K562 (cell line): ENCODE data around the gene PCP4L1. TPM values are rescaled to one million over a fixed set of nuclear protein-coding genes. Genes with fewer than 3 reads are reported as not detected.
A peak's percentile ranks its signal among the peaks of the same experiment; 100 is the strongest.

Experiments
- BACH1 ChIP-seq: fragments of 200-800 bp; sonication (Bioruptor generic); IDR thresholded peaks from 2 replicates; pipeline ENCODE4 v1.6.1; 2016; ENCODE audit warnings: missing genetic modification characterization, missing compliant biosample characterization
- HNRNPH1 ChIP-seq: fragments of 200-400 bp; formaldehyde crosslinking; optimal IDR thresholded peaks from 2 replicates; pipeline ENCODE3; 2017; ENCODE audit warnings: low read depth, mild to moderate bottlenecking, low read length, moderate library complexity
- RFX1 ChIP-seq: fragments of 450-650 bp; IDR thresholded peaks from 2 replicates; pipeline ENCODE4 v1.6.1; 2016; ENCODE audit warnings: mild to moderate bottlenecking, moderate library complexity
- ZNF134 ChIP-seq: fragments of 250-450 bp; sonication (Bioruptor Pico); conservative IDR thresholded peaks from 2 replicates; pipeline ENCODE4 v1.4.0; 2020
- ZNF253 ChIP-seq: fragments of 250-450 bp; sonication (Bioruptor Pico); conservative IDR thresholded peaks from 2 replicates; pipeline ENCODE4 v1.6.1; 2021; ENCODE audit warnings: mild to moderate bottlenecking
- polyA plus RNA-seq, 8 experiments: library from polyadenylated mRNA; depleted of rRNA in 4 of 8; stranded (reverse) in 5 of 8; unstranded in 3 of 8; fragments of >200 nt; fragmentation: Nextera tagmentation in 2 of 8; fragmentation: Illumina TruSeq in 1 of 8; extraction: Ambion mirVana in 2 of 8; extraction: Trizol in 1 of 8; gene quantifications; 2 replicates each; pipeline versions ENCODE4 v1.2.1 to v1.2.3, GENCODE V29; 2011 to 2014; ENCODE audit warnings: inconsistent platforms in 1 of 8, missing spikeins in 1 of 8
- total RNA-seq, 7 experiments: library from RNA; depleted of rRNA in 6 of 7; stranded (reverse); fragments of >200 nt in 6 of 7; fragmentation: Illumina TruSeq in 2 of 7; extraction: Trizol in 2 of 7; gene quantifications; 2 replicates each; pipeline versions ENCODE4 v1.2.1 to v1.2.3, GENCODE V29; 2011 to 2021; ENCODE audit warnings: low replicate concordance in 1 of 7
- TF ChIP-seq, protein P1 (sequence below): fragments of 250-450 bp; sonication (Bioruptor Pico); IDR thresholded peaks from 2 replicates; pipeline ENCODE4 v1.4.0; 2020
- TF ChIP-seq, protein P2 (sequence below): fragments of 450-650 bp; IDR thresholded peaks from 2 replicates; pipeline ENCODE4 v1.7.1; 2018; ENCODE audit warnings: mild to moderate bottlenecking, low read depth; ENCODE audit not compliant: partially characterized antibody
- TF ChIP-seq, protein P3 (sequence below): sonication (generic); formaldehyde crosslinking; IDR thresholded peaks from 2 replicates; pipeline ENCODE4 v1.8.0; 2022; ENCODE audit warnings: mild to moderate bottlenecking, missing genetic modification reagents
- TF ChIP-seq, protein P4 (sequence below): IDR thresholded peaks from 2 replicates; pipeline ENCODE4 v1.6.1; 2016; ENCODE audit warnings: missing genetic modification characterization, missing compliant biosample characterization
- TF ChIP-seq, protein P5 (sequence below): conservative IDR thresholded peaks from 2 replicates; pipeline ENCODE4 v1.6.1; 2011; ENCODE audit warnings: low read depth, mild to moderate bottlenecking, low read length; ENCODE audit not compliant: control insufficient read depth
- TF ChIP-seq, protein P6 (sequence below), 2 experiments: IDR thresholded peaks in 1 of 2; conservative IDR thresholded peaks in 1 of 2; 2 replicates each; pipeline ENCODE4 v1.6.1; 2016; ENCODE audit warnings: low read depth in 2 of 2, mild to moderate bottlenecking in 1 of 2, missing compliant biosample characterization in 1 of 2, missing genetic modification characterization in 1 of 2, moderate library complexity in 1 of 2

Gene PCP4L1
- total and polyA plus RNA-seq, 9 of the 15 experiments (the other 6 are each of a cell fraction or from before 2014, with no cell fraction given) = not detected

DNA sequence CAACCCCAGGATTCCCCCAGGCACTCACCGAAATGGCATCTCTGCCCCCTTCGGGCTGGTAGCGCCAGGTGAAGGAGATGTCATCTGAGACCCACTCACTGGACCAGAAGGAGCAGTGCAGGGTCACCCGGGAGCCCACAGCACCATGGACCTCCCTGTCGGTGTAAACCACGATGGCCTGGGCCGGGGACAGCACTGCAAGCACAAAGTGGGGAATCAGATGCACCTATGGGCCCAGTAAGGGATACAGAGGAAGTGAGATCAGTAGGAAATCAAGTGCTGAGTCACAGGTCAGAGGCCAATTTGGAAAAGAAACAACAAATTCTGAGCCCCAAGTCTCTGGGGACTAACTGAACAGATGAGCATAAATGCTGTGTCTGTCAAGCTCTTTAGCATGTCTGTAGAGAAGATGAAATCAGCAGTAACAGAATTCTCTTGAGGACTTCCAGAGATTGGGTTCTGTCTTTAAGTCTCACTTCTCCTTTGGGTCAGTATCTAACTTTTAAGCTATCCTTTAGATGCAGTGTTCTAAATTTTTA is 48.8 kb downstream of the PCP4L1 start (continued):
- TF ChIP-seq, protein P1, sequence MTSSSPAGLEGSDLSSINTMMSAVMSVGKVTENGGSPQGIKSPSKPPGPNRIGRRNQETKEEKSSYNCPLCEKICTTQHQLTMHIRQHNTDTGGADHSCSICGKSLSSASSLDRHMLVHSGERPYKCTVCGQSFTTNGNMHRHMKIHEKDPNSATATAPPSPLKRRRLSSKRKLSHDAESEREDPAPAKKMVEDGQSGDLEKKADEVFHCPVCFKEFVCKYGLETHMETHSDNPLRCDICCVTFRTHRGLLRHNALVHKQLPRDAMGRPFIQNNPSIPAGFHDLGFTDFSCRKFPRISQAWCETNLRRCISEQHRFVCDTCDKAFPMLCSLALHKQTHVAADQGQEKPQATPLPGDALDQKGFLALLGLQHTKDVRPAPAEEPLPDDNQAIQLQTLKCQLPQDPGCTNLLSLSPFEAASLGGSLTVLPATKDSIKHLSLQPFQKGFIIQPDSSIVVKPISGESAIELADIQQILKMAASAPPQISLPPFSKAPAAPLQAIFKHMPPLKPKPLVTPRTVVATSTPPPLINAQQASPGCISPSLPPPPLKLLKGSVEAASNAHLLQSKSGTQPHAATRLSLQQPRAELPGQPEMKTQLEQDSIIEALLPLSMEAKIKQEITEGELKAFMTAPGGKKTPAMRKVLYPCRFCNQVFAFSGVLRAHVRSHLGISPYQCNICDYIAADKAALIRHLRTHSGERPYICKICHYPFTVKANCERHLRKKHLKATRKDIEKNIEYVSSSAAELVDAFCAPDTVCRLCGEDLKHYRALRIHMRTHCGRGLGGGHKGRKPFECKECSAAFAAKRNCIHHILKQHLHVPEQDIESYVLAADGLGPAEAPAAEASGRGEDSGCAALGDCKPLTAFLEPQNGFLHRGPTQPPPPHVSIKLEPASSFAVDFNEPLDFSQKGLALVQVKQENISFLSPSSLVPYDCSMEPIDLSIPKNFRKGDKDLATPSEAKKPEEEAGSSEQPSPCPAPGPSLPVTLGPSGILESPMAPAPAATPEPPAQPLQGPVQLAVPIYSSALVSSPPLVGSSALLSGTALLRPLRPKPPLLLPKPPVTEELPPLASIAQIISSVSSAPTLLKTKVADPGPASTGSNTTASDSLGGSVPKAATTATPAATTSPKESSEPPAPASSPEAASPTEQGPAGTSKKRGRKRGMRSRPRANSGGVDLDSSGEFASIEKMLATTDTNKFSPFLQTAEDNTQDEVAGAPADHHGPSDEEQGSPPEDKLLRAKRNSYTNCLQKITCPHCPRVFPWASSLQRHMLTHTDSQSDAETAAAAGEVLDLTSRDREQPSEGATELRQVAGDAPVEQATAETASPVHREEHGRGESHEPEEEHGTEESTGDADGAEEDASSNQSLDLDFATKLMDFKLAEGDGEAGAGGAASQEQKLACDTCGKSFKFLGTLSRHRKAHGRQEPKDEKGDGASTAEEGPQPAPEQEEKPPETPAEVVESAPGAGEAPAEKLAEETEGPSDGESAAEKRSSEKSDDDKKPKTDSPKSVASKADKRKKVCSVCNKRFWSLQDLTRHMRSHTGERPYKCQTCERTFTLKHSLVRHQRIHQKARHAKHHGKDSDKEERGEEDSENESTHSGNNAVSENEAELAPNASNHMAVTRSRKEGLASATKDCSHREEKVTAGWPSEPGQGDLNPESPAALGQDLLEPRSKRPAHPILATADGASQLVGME = 0 out of 2 replicates have a peak, but pooled peaks have one; percentile 56
- TF ChIP-seq, protein P2, sequence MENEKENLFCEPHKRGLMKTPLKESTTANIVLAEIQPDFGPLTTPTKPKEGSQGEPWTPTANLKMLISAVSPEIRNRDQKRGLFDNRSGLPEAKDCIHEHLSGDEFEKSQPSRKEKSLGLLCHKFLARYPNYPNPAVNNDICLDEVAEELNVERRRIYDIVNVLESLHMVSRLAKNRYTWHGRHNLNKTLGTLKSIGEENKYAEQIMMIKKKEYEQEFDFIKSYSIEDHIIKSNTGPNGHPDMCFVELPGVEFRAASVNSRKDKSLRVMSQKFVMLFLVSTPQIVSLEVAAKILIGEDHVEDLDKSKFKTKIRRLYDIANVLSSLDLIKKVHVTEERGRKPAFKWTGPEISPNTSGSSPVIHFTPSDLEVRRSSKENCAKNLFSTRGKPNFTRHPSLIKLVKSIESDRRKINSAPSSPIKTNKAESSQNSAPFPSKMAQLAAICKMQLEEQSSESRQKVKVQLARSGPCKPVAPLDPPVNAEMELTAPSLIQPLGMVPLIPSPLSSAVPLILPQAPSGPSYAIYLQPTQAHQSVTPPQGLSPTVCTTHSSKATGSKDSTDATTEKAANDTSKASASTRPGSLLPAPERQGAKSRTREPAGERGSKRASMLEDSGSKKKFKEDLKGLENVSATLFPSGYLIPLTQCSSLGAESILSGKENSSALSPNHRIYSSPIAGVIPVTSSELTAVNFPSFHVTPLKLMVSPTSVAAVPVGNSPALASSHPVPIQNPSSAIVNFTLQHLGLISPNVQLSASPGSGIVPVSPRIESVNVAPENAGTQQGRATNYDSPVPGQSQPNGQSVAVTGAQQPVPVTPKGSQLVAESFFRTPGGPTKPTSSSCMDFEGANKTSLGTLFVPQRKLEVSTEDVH = no peak
- TF ChIP-seq, protein P3, sequence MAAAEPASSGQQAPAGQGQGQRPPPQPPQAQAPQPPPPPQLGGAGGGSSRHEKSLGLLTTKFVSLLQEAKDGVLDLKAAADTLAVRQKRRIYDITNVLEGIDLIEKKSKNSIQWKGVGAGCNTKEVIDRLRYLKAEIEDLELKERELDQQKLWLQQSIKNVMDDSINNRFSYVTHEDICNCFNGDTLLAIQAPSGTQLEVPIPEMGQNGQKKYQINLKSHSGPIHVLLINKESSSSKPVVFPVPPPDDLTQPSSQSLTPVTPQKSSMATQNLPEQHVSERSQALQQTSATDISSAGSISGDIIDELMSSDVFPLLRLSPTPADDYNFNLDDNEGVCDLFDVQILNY = no peak
- TF ChIP-seq ZNF253 (CRISPR knock-in tag) (no peak), ZNF134 (CRISPR knock-in tag) (no peak), BACH1 (no peak), RFX1 (no peak), HNRNPH1 (no peak)
- TF ChIP-seq, protein P4, sequence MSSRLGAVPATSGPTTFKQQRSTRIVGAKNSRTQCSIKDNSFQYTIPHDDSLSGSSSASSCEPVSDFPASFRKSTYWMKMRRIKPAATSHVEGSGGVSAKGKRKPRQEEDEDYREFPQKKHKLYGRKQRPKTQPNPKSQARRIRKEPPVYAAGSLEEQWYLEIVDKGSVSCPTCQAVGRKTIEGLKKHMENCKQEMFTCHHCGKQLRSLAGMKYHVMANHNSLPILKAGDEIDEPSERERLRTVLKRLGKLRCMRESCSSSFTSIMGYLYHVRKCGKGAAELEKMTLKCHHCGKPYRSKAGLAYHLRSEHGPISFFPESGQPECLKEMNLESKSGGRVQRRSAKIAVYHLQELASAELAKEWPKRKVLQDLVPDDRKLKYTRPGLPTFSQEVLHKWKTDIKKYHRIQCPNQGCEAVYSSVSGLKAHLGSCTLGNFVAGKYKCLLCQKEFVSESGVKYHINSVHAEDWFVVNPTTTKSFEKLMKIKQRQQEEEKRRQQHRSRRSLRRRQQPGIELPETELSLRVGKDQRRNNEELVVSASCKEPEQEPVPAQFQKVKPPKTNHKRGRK (tag) = no peak
- TF ChIP-seq, protein P5, sequence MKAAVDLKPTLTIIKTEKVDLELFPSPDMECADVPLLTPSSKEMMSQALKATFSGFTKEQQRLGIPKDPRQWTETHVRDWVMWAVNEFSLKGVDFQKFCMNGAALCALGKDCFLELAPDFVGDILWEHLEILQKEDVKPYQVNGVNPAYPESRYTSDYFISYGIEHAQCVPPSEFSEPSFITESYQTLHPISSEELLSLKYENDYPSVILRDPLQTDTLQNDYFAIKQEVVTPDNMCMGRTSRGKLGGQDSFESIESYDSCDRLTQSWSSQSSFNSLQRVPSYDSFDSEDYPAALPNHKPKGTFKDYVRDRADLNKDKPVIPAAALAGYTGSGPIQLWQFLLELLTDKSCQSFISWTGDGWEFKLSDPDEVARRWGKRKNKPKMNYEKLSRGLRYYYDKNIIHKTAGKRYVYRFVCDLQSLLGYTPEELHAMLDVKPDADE = no peak
- TF ChIP-seq, protein P6, sequence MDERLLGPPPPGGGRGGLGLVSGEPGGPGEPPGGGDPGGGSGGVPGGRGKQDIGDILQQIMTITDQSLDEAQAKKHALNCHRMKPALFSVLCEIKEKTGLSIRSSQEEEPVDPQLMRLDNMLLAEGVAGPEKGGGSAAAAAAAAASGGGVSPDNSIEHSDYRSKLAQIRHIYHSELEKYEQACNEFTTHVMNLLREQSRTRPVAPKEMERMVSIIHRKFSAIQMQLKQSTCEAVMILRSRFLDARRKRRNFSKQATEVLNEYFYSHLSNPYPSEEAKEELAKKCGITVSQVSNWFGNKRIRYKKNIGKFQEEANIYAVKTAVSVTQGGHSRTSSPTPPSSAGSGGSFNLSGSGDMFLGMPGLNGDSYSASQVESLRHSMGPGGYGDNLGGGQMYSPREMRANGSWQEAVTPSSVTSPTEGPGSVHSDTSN (CRISPR knock-in tag; IDR thresholded peaks at IDR 0.05; ENCODE audit: low read depth) = no peak
- TF ChIP-seq, protein P6 (tag; conservative IDR thresholded peaks at IDR 0.05; ENCODE audit: low read depth) = no peak
